HCT116 (cell line): Measurements from ENCODE around the gene ADPRHL1.

Source experiments
- YY1 ChIP-seq: IDR thresholded peaks from 2 replicates; pipeline ENCODE4 v1.6.1; 2011; ENCODE audit warnings: low read length, low read depth, moderate library complexity, mild to moderate bottlenecking; ENCODE audit not compliant: insufficient replicate concordance; ENCODE audit errors: extremely low read depth
- ZFX ChIP-seq: fragments of 450-650 bp; IDR thresholded peaks from 2 replicates; pipeline ENCODE4 v1.6.1; 2017

- TF ChIP-seq YY1 (no peak), ZFX (no peak)
Observed at GRCh38 chr13:113403255-113404104, 49.8 kb downstream of the ADPRHL1 start.
